ENCODE data around the gene PPM1N.

DNA sequence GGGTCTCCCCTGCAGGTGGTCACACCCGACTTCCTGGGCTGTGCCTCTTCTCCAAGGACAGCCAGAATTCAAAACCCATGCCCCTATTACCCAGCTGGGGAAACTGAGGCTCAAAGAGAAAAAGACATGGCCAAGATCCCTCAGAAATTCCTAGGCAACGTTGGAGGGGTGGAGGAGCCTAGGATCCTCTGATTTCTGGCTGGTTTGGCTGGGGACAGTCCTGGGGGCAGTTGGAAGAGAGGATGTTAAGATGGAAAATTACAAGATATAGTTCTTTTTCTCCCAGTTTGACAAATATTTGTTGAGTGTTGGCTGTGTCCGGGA, 11.4 kb downstream of the PPM1N start:
- TF ChIP-seq EZH2 (IDR thresholded peaks at IDR 0.05; ENCODE audit: insufficient read depth, poor library complexity, severe bottlenecking) = no peak
- TF ChIP-seq EZH2phosphoT487 (IDR thresholded peaks at IDR 0.05; ENCODE audit: insufficient read depth, low read depth) = no peak
